Colonic mucosa (tissue), 4 donors: ENCODE data around the gene C1QTNF4. TPM values are rescaled to one million over a fixed set of nuclear protein-coding genes. Genes with fewer than 3 reads are reported as not detected.

Experiments
- DNase-seq: peaks from one replicate; pipeline ENCODE4 v3.0.0-alpha.2; 2020
- H3K27ac ChIP-seq: fragments of 200-600 bp; one replicate; pipeline ENCODE4 v1.8.0; 2021
- H3K27me3 ChIP-seq: fragments of 200-600 bp; one replicate; pipeline ENCODE4 v1.8.0; 2021
- H3K36me3 ChIP-seq: fragments of 200-600 bp; one replicate; pipeline ENCODE4 v1.8.0; 2021
- H3K4me1 ChIP-seq: fragments of 200-600 bp; one replicate; pipeline ENCODE4 v1.8.0; 2021; ENCODE audit warnings: mild to moderate bottlenecking
- H3K4me3 ChIP-seq: fragments of 200-600 bp; one replicate; pipeline ENCODE4 v1.8.0; 2021
- H3K9ac ChIP-seq, 2 donors: one replicate each; pipeline ENCODE4 v1.7.0; 2013; ENCODE audit warnings: control low read depth in 2 of 2, low read depth in 2 of 2, low read length in 2 of 2
- H3K9me3 ChIP-seq: fragments of 200-600 bp; one replicate; pipeline ENCODE4 v1.8.0; 2021
- intact Hi-C: fragments of 100-400 bp; cut with DNase I; formaldehyde crosslinking; loops from one replicate; pipeline ENCODE4 v1.14.1; 2022
- total RNA-seq, 2 donors: library from RNA; stranded (reverse); fragmentation: NEBNext Ultra II Directional in 1 of 2; extraction: Animal tissue kit (Norgen Biotek cat#: 25700) in 1 of 2; gene quantifications; one replicate each; pipeline ENCODE4 v1.2.1, GENCODE V29; 2021
- TF ChIP-seq, protein P1 (sequence below): fragments of 200-600 bp; IDR thresholded peaks from one replicate; pipeline ENCODE4 v1.8.0; 2022; ENCODE audit warnings: antibody characterized with exemption, mild to moderate bottlenecking
- donor health status: healthy.
- donor health status: DM: no; HTN: no; CAD: no.
- donor health status: DM: no; HTN: no; CAD: no.

Gene C1QTNF4
- total RNA-seq, 2 donors from 2014 or later: 0.35 to 0.85 TPM

- Histone ChIP-seq H3K27ac (no peak overlapping the region), H3K36me3 (peaks cover 4% of the 10 kb centered on the region), H3K9ac (no peak overlapping the region), H3K4me3 (no peak overlapping the region), H3K27me3 (peaks cover 21% of the 10 kb centered on the region), H3K4me1 (no peaks in the 10 kb centered on the region), H3K9me3 (no peaks in the 10 kb centered on the region)
- TF ChIP-seq, protein P1, sequence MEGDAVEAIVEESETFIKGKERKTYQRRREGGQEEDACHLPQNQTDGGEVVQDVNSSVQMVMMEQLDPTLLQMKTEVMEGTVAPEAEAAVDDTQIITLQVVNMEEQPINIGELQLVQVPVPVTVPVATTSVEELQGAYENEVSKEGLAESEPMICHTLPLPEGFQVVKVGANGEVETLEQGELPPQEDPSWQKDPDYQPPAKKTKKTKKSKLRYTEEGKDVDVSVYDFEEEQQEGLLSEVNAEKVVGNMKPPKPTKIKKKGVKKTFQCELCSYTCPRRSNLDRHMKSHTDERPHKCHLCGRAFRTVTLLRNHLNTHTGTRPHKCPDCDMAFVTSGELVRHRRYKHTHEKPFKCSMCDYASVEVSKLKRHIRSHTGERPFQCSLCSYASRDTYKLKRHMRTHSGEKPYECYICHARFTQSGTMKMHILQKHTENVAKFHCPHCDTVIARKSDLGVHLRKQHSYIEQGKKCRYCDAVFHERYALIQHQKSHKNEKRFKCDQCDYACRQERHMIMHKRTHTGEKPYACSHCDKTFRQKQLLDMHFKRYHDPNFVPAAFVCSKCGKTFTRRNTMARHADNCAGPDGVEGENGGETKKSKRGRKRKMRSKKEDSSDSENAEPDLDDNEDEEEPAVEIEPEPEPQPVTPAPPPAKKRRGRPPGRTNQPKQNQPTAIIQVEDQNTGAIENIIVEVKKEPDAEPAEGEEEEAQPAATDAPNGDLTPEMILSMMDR: no peak
- intact Hi-C loops: no loop called here
- DNase-seq: no peak
Measured at GRCh38 chr11:47589118-47589517, 5.1 kb downstream of the C1QTNF4 start.

DNA sequence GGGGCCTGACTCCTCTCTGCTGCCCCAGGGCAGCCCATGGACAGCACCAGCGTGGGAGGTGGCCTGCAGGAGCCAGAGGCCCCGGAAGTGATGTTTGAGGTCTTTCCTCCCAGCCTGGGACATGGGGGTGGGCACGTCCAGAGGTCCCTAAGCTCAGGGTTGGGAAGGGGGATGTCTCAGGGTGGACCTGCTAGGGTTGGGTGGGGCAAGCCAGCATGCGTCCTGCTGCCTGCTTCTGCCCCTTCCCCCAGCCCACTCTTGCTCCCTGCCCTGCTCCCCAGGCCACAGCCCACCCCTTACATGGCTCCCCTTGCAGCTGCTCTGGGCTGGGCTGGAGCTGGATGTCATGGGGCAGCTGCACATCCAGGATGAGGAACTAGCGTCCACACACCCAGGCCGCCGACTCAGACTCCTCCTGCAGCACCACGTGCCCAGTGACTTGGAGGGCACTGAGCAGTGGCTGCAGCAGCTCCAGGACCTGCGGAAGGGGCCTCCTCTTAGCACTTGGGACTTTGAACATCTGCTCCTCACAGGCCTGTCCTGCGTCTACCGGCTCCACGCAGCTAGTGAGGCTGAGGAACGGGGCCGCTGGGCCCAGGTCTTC is 6.4 kb downstream of the C1QTNF4 start:
- intact Hi-C loops: no loop called here
- H3K27me3 ChIP-seq: peaks cover 8% of the 10 kb centered on the region
- DNase-seq: peak; percentile 36
- no peak overlapping the region for H3K9ac ChIP-seq
- H3K4me1 ChIP-seq: no peaks in the 10 kb centered on the region
- no peak overlapping the region for H3K4me3 ChIP-seq
- H3K36me3 ChIP-seq: peaks cover 8% of the 10 kb centered on the region
- H3K9me3 ChIP-seq: no peaks in the 10 kb centered on the region
- TF ChIP-seq, protein P1: no peak
- no peak overlapping the region for H3K27ac ChIP-seq

DNA sequence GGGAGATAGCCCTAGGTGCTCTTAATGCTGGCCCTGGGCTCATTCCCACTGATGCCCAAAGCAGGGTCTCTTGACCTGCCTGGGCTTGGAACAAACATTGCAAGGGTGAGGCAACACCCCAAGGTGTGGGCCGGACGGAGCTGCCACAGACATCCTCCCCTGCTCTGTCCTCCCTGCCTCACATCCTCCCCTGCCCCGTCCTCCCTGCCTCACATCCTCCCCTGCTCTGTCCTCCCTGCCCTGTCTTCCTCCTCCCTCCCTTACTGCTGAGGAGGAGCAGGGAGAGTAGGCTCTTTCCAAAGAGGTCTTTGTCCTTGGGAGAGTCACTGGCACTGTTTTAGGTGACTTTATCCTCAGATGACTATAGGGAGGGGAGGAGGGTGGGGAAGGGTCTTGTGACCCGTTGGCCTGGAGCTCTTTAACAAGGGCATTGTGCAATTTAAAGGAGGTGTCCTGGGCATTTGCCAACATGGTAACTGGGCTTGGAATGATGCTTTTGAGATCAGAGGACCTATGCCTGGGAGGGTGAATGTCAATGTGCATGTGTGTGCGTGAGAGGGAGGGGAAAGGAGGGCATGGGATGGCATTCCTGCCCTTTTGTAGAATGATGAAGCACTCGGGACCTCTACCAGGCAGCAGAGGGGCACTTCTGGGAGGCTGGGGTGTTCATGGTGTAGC is 7.0 kb downstream of the C1QTNF4 start:
- H3K4me3 ChIP-seq: no peak overlapping the region
- H3K4me1 ChIP-seq: no peaks in the 10 kb centered on the region
- no peak overlapping the region for H3K9ac ChIP-seq
- peaks cover 2% of the 10 kb centered on the region for H3K27me3 ChIP-seq
- intact Hi-C loops: no loop called here
- no peak overlapping the region for H3K27ac ChIP-seq
- H3K36me3 ChIP-seq: peaks cover 11% of the 10 kb centered on the region
- no peak for DNase-seq
- TF ChIP-seq, protein P1: no peak
- H3K9me3 ChIP-seq: no peaks in the 10 kb centered on the region

- Histone ChIP-seq H3K27ac (no peak within 1 kb of the TSS), H3K36me3 (peaks cover 19% of the 10 kb centered on the region)
- intact Hi-C loops: no loop called here
Measured at GRCh38 chr11:47586098-47586855, 7.9 kb downstream of the C1QTNF4 start, which contains the start of gene FAM180B. TSS of gene FAM180B (plus strand) at chr11:47586678. CDS start at chr11:47586769, 91 bp downstream.

GRCh38 chr11:47583844-47584243 is 10.4 kb downstream of the C1QTNF4 start:
- TF ChIP-seq, protein P1: no peak
- DNase-seq: no peak
- H3K27me3 ChIP-seq: no peaks in the 10 kb centered on the region
- no peak overlapping the region for H3K9ac ChIP-seq
- no peak overlapping the region for H3K4me3 ChIP-seq
- peaks cover 19% of the 10 kb centered on the region for H3K36me3 ChIP-seq
- intact Hi-C loops: no loop called here
- no peak overlapping the region for H3K27ac ChIP-seq
- H3K9me3 ChIP-seq: no peaks in the 10 kb centered on the region
- H3K4me1 ChIP-seq: no peaks in the 10 kb centered on the region

More at GRCh38 chr11:47586098-47586855, 7.9 kb downstream of the C1QTNF4 start, which contains the start of gene FAM180B:
- H3K27me3 ChIP-seq: no peaks in the 10 kb centered on the region
- no peaks in the 10 kb centered on the region for H3K4me1 ChIP-seq
- no peak within 1 kb of the TSS for H3K9ac ChIP-seq
- TF ChIP-seq, protein P1: no peak
- DNase-seq: no peak
- no peak within 1 kb of the TSS for H3K4me3 ChIP-seq
- no peaks in the 10 kb centered on the region for H3K9me3 ChIP-seq
